GM23248 (cell line): Measurements from ENCODE around the gene SYNPO.

Source experiments
- EZH2 ChIP-seq: fragments of 200-600 bp; sonication (generic); IDR thresholded peaks from 2 replicates; pipeline ENCODE4 v1.6.1; 2018; ENCODE audit warnings: antibody characterized with exemption, mild to moderate bottlenecking; ENCODE audit not compliant: insufficient read depth, poor library complexity, severe bottlenecking
- EZH2phosphoT487 ChIP-seq: fragments of 200-600 bp; sonication (generic); IDR thresholded peaks from 2 replicates; pipeline ENCODE4 v1.6.1; 2018; ENCODE audit warnings: antibody characterized with exemption, moderate library complexity, mild to moderate bottlenecking, low read depth; ENCODE audit not compliant: insufficient read depth

DNA sequence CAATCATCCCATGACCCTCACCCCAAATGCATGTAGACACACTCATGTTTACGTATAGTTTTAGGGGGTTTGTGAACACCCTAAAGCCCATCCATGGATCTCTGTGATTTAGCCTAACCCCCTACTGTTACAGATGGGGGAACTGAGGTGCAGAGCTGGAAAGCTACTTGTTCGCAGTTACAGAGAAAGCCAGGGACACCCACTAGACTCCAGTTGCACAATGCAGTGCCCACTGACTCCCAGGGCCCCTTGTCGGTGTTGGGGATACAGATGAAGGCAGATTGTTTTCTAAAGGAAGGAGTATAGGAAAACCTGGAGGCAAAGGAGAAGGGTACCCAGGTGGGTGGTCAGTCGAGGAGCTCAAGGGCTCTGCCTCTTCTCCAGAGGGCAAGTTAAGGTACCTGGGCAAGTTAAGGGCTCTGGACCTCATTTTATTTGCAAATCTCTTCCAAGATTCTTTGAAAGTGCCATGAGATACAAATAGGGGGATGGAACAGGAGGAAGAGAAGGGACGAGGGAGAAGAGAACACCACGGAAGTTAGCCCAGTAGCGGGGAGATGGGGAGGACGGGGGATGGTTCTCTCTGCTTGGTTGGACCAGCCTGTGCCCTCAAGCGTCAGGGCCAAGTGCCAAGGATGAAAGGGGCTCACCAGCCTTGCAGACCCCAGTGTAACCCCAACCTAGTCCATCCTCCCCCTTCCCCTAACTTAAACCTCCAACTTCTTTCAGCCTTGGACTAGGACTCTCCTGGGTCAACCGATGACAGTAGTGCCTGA lies 21.5 kb downstream of the SYNPO start:
- TF ChIP-seq EZH2 (no peak), EZH2phosphoT487 (no peak)
